Suprapubic skin (tissue), 4 donors: Measurements from ENCODE around the gene STAC3.

Source experiments
- EP300 ChIP-seq: sonication (generic); formaldehyde crosslinking; IDR thresholded peaks from one replicate; pipeline ENCODE4 v1.6.1; 2017; ENCODE audit warnings: antibody characterized with exemption
- POLR2A ChIP-seq, 2 donors: fragments of 450-650 bp; IDR thresholded peaks; one replicate each; pipeline ENCODE4 v1.6.1; 2017; ENCODE audit warnings: antibody characterized with exemption in 2 of 2, mild to moderate bottlenecking in 2 of 2, moderate library complexity in 2 of 2
- POLR2AphosphoS5 ChIP-seq, 3 donors: sonication (generic); formaldehyde crosslinking; IDR thresholded peaks; one replicate each; pipeline ENCODE4 v1.6.1; 2017; ENCODE audit warnings: antibody characterized with exemption in 3 of 3
- TF ChIP-seq, protein P1 (sequence below), 2 donors: fragments of 200-600 bp in 1 of 2; fragments of 450-650 bp in 1 of 2; sonication (generic) in 1 of 2; IDR thresholded peaks; one replicate each; pipeline ENCODE4 v1.5.1; 2016 to 2019; ENCODE audit warnings: antibody characterized with exemption in 2 of 2, mild to moderate bottlenecking in 1 of 2, moderate library complexity in 1 of 2

DNA sequence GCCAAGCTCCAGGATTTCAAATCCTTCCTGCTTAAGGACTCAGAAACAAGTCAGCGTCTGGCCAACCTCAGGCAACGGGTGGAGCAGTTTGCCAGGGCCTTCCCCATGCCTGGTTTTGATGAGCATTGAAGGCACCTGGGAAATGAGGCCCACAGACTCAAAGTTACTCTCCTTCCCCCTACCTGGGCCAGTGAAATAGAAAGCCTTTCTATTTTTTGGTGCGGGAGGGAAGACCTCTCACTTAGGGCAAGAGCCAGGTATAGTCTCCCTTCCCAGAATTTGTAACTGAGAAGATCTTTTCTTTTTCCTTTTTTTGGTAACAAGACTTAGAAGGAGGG is 16.8 kb downstream of the STAC3 start:
- TF ChIP-seq EP300 (no peak), POLR2AphosphoS5 (IDR thresholded peaks at IDR 0.05) (no peak), POLR2A (IDR thresholded peaks at IDR 0.05) (no peak)
- TF ChIP-seq, protein P1, sequence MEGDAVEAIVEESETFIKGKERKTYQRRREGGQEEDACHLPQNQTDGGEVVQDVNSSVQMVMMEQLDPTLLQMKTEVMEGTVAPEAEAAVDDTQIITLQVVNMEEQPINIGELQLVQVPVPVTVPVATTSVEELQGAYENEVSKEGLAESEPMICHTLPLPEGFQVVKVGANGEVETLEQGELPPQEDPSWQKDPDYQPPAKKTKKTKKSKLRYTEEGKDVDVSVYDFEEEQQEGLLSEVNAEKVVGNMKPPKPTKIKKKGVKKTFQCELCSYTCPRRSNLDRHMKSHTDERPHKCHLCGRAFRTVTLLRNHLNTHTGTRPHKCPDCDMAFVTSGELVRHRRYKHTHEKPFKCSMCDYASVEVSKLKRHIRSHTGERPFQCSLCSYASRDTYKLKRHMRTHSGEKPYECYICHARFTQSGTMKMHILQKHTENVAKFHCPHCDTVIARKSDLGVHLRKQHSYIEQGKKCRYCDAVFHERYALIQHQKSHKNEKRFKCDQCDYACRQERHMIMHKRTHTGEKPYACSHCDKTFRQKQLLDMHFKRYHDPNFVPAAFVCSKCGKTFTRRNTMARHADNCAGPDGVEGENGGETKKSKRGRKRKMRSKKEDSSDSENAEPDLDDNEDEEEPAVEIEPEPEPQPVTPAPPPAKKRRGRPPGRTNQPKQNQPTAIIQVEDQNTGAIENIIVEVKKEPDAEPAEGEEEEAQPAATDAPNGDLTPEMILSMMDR (IDR thresholded peaks at IDR 0.05) = no peak
